K562 (cell line): ENCODE data around the gene TRIM69. TPM values are rescaled to one million over a fixed set of nuclear protein-coding genes. Genes with fewer than 3 reads are reported as not detected.
A peak's percentile ranks its signal among the peaks of the same experiment; 100 is the strongest.

Experiments
- CREM ChIP-seq: IDR thresholded peaks from 2 replicates; pipeline ENCODE4 v1.6.1; 2014; ENCODE audit warnings: antibody characterized with exemption, low read depth
- ETS2 ChIP-seq: IDR thresholded peaks from 2 replicates; pipeline ENCODE4 v1.6.1; 2016; ENCODE audit warnings: borderline replicate concordance, missing genetic modification characterization, mild to moderate bottlenecking, moderate library complexity, missing compliant biosample characterization; ENCODE audit not compliant: poor library complexity, severe bottlenecking
- EWSR1 ChIP-seq: fragments of 450-650 bp; IDR thresholded peaks from 2 replicates; pipeline ENCODE4 v1.6.1; 2018; ENCODE audit warnings: borderline replicate concordance, mild to moderate bottlenecking, low read depth, moderate library complexity; ENCODE audit not compliant: partially characterized antibody
- FOXK2 ChIP-seq, 2 experiments: fragments of 450-650 bp; IDR thresholded peaks in 1 of 2; conservative IDR thresholded peaks in 1 of 2; 2 replicates each; pipeline ENCODE4 v1.6.1; 2016; ENCODE audit warnings: low read depth in 2 of 2, mild to moderate bottlenecking in 1 of 2
- HMGN3 ChIP-seq: IDR thresholded peaks from 2 replicates; pipeline ENCODE4 v1.6.1; 2011; ENCODE audit warnings: borderline replicate concordance, low read depth, mild to moderate bottlenecking, mixed read lengths, low read length; ENCODE audit not compliant: insufficient read length; ENCODE audit errors: extremely low read depth
- PHB2 ChIP-seq: fragments of 450-650 bp; IDR thresholded peaks from 2 replicates; pipeline ENCODE4 v1.6.1; 2017; ENCODE audit warnings: low read depth
- PHF21A ChIP-seq: fragments of 450-650 bp; IDR thresholded peaks from 2 replicates; pipeline ENCODE4 v1.6.1; 2017; ENCODE audit warnings: low read depth, borderline replicate concordance
- POLR2AphosphoS5 ChIP-seq: IDR thresholded peaks from 2 replicates; pipeline ENCODE4 v1.6.1; 2011; ENCODE audit warnings: mild to moderate bottlenecking, low read depth, low read length, moderate library complexity; ENCODE audit not compliant: control insufficient read depth, insufficient read depth
- RFX7 ChIP-seq: fragments of 250-450 bp; sonication (Bioruptor Pico); IDR thresholded peaks from 2 replicates; pipeline ENCODE4 v1.5.1; 2021; ENCODE audit warnings: mild to moderate bottlenecking
- RHOXF2B ChIP-seq: fragments of 250-450 bp; sonication (Bioruptor Pico); conservative IDR thresholded peaks from 2 replicates; pipeline ENCODE4 v1.5.1; 2021
- SETDB1 ChIP-seq: IDR thresholded peaks from one replicate; pipeline ENCODE4 v1.6.1; 2012; ENCODE audit warnings: low read length, control low read depth, inconsistent platforms
- SMAD3 ChIP-seq: fragments of 450-650 bp; formaldehyde crosslinking; conservative IDR thresholded peaks from 2 replicates; pipeline ENCODE4 v1.4.0; 2020; ENCODE audit warnings: mild to moderate bottlenecking
- TSC22D4 ChIP-seq: fragments of 450-650 bp; IDR thresholded peaks from 2 replicates; pipeline ENCODE4 v1.6.1; 2016; ENCODE audit warnings: missing genetic modification characterization, missing biosample characterization, control low read depth
- YY1 ChIP-seq, 3 experiments: IDR thresholded peaks; 2 replicates each; pipeline ENCODE4 v1.6.1; 2011; ENCODE audit warnings: low read length in 2 of 3, mild to moderate bottlenecking in 2 of 3, moderate library complexity in 2 of 3, borderline replicate concordance in 1 of 3, control low read depth in 1 of 3, low read depth in 1 of 3; ENCODE audit not compliant: insufficient read depth in 3 of 3, insufficient replicate concordance in 2 of 3, control insufficient read depth in 1 of 3, insufficient read length in 1 of 3; ENCODE audit errors: extremely low read depth in 1 of 3
- ZBTB43 ChIP-seq: sonication (generic); formaldehyde crosslinking; IDR thresholded peaks from 2 replicates; pipeline ENCODE4 v1.8.0; 2023; ENCODE audit warnings: mild to moderate bottlenecking, missing genetic modification reagents
- ZC3H4 ChIP-seq: sonication (generic); formaldehyde crosslinking; IDR thresholded peaks from 2 replicates; pipeline ENCODE4 v1.9.0; 2021; ENCODE audit warnings: missing genetic modification reagents, borderline replicate concordance
- ZNF146 ChIP-seq: IDR thresholded peaks from one replicate; pipeline ENCODE4 v1.6.1; 2018; ENCODE audit warnings: missing compliant biosample characterization; ENCODE audit not compliant: unreplicated experiment
- ZNF407 ChIP-seq: fragments of 450-650 bp; IDR thresholded peaks from 2 replicates; pipeline ENCODE4 v1.6.1; 2016; ENCODE audit warnings: low read depth
- polyA plus RNA-seq, 8 experiments: library from polyadenylated mRNA; depleted of rRNA in 4 of 8; stranded (reverse) in 5 of 8; unstranded in 3 of 8; fragments of >200 nt; fragmentation: Nextera tagmentation in 2 of 8; fragmentation: Illumina TruSeq in 1 of 8; extraction: Ambion mirVana in 2 of 8; extraction: Trizol in 1 of 8; gene quantifications; 2 replicates each; pipeline versions ENCODE4 v1.2.1 to v1.2.3, GENCODE V29; 2011 to 2014; ENCODE audit warnings: inconsistent platforms in 1 of 8, missing spikeins in 1 of 8
- total RNA-seq, 7 experiments: library from RNA; depleted of rRNA in 6 of 7; stranded (reverse); fragments of >200 nt in 6 of 7; fragmentation: Illumina TruSeq in 2 of 7; extraction: Trizol in 2 of 7; gene quantifications; 2 replicates each; pipeline versions ENCODE4 v1.2.1 to v1.2.3, GENCODE V29; 2011 to 2021; ENCODE audit warnings: low replicate concordance in 1 of 7

TRIM69 gene
- total and polyA plus RNA-seq, 9 of the 15 experiments (the other 6 are each of a cell fraction or from before 2014, with no cell fraction given), result 1.0 to 4.3 (median 2.3) TPM

DNA sequence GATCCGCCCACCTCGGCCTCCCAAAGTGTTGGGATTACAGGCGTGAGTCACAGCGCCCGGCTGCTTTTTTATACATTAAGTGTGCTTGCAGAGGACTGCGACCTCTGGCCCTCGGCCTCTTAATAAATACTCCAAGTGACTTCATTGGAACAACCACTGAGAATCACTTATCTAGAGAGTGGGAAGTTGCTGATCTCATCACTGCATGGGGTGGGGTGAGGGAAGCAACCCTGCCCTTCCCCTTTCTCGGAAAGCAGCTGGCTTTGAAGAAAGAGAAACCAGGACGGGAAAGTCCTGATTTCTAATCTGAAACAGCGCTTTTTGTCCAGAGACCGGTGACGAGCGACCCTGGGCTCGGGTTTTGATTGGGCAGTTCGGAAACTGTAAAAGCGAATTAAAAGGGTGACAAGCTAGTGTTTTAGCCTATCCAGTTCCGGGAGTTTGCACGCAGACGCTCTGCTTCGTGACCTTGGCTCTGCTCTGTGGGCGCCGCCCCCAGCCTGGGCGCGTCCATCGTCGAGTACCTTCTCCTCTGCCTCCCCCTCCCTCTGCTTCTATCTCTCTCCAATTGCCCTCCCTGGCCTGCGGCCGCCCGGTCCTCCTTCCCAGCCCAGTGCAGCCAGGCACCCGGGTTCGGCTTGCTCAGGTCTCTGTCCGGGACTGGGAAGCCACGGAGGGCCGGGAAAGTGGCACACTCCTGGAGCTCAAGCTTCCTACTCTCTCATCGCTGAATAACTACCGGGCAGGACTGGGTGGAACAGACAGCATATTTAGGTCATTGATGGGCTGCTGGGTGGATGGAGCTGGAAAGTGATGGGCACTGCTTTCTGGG, 7.5 kb upstream of the TRIM69 start (continued):
- TF ChIP-seq ZNF407 (no peak), ZC3H4 (no peak), ZNF146 (CRISPR knock-in tag) (no peak), PHF21A (peak; percentile 75; the same call in 1 of the 2 replicates), POLR2AphosphoS5 (no peak), FOXK2 (conservative IDR thresholded peaks at IDR 0.05 in 1 of 2, IDR thresholded peaks at IDR 0.05 in 1 of 2; ENCODE audit: low read depth in 2 of 2) (peak; percentile 63 to 70), SETDB1 (no peak), RFX7 (no peak), ZBTB43 (CRISPR knock-in tag) (no peak), PHB2 (no peak), RHOXF2B (no peak), SMAD3 (no peak), HMGN3 (peak; percentile 51), CREM (peak; percentile 92), TSC22D4 (no peak), EWSR1 (no peak), ETS2 (tag) (no peak), YY1 (IDR thresholded peaks at IDR 0.05; ENCODE audit: borderline replicate concordance in 1 of 3, control insufficient read depth in 1 of 3, extremely low read depth in 1 of 3, insufficient read depth in 3 of 3, insufficient read length in 1 of 3, insufficient replicate concordance in 2 of 3, low read depth in 1 of 3, low read length in 2 of 3) (peak in 2 of 3 experiments; percentile 7 to 61)
